Keratinocyte (primary cell): Measurements from ENCODE around the gene ERICH6. TPM values are rescaled to one million over a fixed set of nuclear protein-coding genes. Genes with fewer than 3 reads are reported as not detected.

ENCODE experiments used
- DNase-seq: peaks from one replicate; pipeline ENCODE4 v3.0.0-alpha.2; 2011; ENCODE audit warnings: low read depth, missing footprints, low spot score
- FAIRE-seq: peaks from 2 replicates; lab custom pipeline; 2011; peaks lifted over from hg19 to GRCh38; lab: Jason Lieb, UNC
- H2AFZ ChIP-seq: 2 replicates; pipeline ENCODE4 v1.6.0; 2012; ENCODE audit warnings: low read length, control low read depth, inconsistent platforms; ENCODE audit not compliant: control insufficient read depth
- H3K27ac ChIP-seq: 2 replicates; pipeline ENCODE4 v1.5.1; 2011; ENCODE audit warnings: low read length; ENCODE audit not compliant: control insufficient read depth, insufficient read depth
- H3K27me3 ChIP-seq: 3 replicates; pipeline ENCODE4 v1.6.0; 2011; ENCODE audit warnings: low read length; ENCODE audit not compliant: control insufficient read depth, insufficient read depth; ENCODE audit errors: extremely low read depth
- H3K36me3 ChIP-seq, 2 experiments: 2 replicates in 1 of 2; 3 replicates in 1 of 2; pipeline ENCODE4 v1.5.1; 2011; ENCODE audit warnings: low read length in 2 of 2, mild to moderate bottlenecking in 1 of 2; ENCODE audit not compliant: control insufficient read depth in 2 of 2, insufficient read depth in 2 of 2; ENCODE audit errors: extremely low read depth in 1 of 2
- H3K4me1 ChIP-seq: 3 replicates; pipeline ENCODE4 v1.5.1; 2011; ENCODE audit warnings: low read length; ENCODE audit not compliant: control insufficient read depth, insufficient read depth; ENCODE audit errors: extremely low read depth
- H3K4me2 ChIP-seq: 3 replicates; pipeline ENCODE4 v1.6.0; 2011; ENCODE audit warnings: low read depth, low read length; ENCODE audit not compliant: control insufficient read depth, insufficient read depth; ENCODE audit errors: extremely low read depth
- H3K4me3 ChIP-seq, 3 experiments: fragments of 200-600 bp in 1 of 3; sonication (generic) in 1 of 3; 2 replicates in 2 of 3; 3 replicates in 1 of 3; pipeline ENCODE4 v1.5.1; 2011 to 2016; ENCODE audit warnings: low read length in 3 of 3, mild to moderate bottlenecking in 3 of 3, control low read depth in 2 of 3, inconsistent platforms in 1 of 3, low read depth in 1 of 3, mixed read lengths in 1 of 3, mixed run types in 1 of 3, moderate library complexity in 1 of 3; ENCODE audit not compliant: control insufficient read depth in 2 of 3, insufficient read depth in 2 of 3; ENCODE audit errors: extremely low read depth in 1 of 3
- H3K79me2 ChIP-seq: 2 replicates; pipeline ENCODE4 v1.6.0; 2012; ENCODE audit warnings: low read length; ENCODE audit not compliant: control insufficient read depth, insufficient read depth
- H3K9ac ChIP-seq: 3 replicates; pipeline ENCODE4 v1.6.0; 2011; ENCODE audit warnings: low read length; ENCODE audit not compliant: control insufficient read depth, insufficient read depth; ENCODE audit errors: extremely low read depth
- H3K9me1 ChIP-seq: 3 replicates; pipeline ENCODE4 v1.6.0; 2011; ENCODE audit warnings: low read length; ENCODE audit not compliant: control insufficient read depth, insufficient read depth; ENCODE audit errors: extremely low read depth
- H3K9me3 ChIP-seq: 2 replicates; pipeline ENCODE4 v1.5.1; 2012; ENCODE audit warnings: low read depth, low read length; ENCODE audit not compliant: control insufficient read depth
- H4K20me1 ChIP-seq: 3 replicates; pipeline ENCODE4 v1.6.0; 2011; ENCODE audit warnings: low read length; ENCODE audit not compliant: control insufficient read depth, insufficient read depth; ENCODE audit errors: extremely low read depth
- CTCF ChIP-seq, 3 experiments: IDR thresholded peaks in 1 of 3; conservative IDR thresholded peaks in 1 of 3; optimal IDR thresholded peaks in 1 of 3; 2 replicates in 2 of 3; 3 replicates in 1 of 3; pipeline versions ENCODE3 to v1.5.1; 2011; ENCODE audit warnings: low read length in 3 of 3, mild to moderate bottlenecking in 3 of 3, moderate library complexity in 2 of 3, control low read depth in 1 of 3, inconsistent platforms in 1 of 3; ENCODE audit not compliant: insufficient read depth in 2 of 3; ENCODE audit errors: extremely low read depth in 1 of 3
- EZH2 ChIP-seq: IDR thresholded peaks from one replicate; pipeline ENCODE4 v1.6.1; 2012; ENCODE audit warnings: inconsistent platforms, mild to moderate bottlenecking, low read length, moderate library complexity
- dilution Hi-C: fragments of 300-500 bp; cut with MboI; formaldehyde crosslinking; loops from one replicate; pipeline ENCODE4 v1.7.0; 2020; ENCODE audit warnings: low sequenced_read_pairs; ENCODE audit not compliant: extremely low pct_ligation_motif_present
- polyA plus RNA-seq, 5 experiments: library from polyadenylated mRNA; depleted of rRNA in 3 of 5; stranded (reverse) in 3 of 5; stranded (forward) in 1 of 5; unstranded in 1 of 5; fragments of >200 nt; gene quantifications; 1 replicate in 1 of 5; 2 replicates in 3 of 5; 3 replicates in 1 of 5; pipeline versions ENCODE4 v1.2.1 to v1.2.3, GENCODE V29; 2011 to 2012; ENCODE audit warnings: missing spikeins in 2 of 5, low read depth in 1 of 5, low replicate concordance in 1 of 5

Gene ERICH6
- polyA plus RNA-seq, 1 donor (not counting 4 experiments of a cell fraction or from before 2014, with no cell fraction given) = 0.03 TPM

GRCh38 chr3:150738688-150739087 is 35.0 kb upstream of the ERICH6 start:
- Histone ChIP-seq H3K36me3 (peaks cover 12 to 14% of the 10 kb centered on the region in 2 experiments), H3K27me3 (no peaks in the 10 kb centered on the region), H3K9me3 (no peaks in the 10 kb centered on the region), H2AFZ (no peak overlapping the region), H4K20me1 (no peaks in the 10 kb centered on the region), H3K27ac (peak overlapping the region; percentile 70), H3K4me1 (peaks cover 53% of the 10 kb centered on the region), H3K9ac (peak overlapping the region; percentile 11), H3K9me1 (no peaks in the 10 kb centered on the region), H3K4me3 (no peak overlapping the region), H3K79me2 (peaks cover 27% of the 10 kb centered on the region), H3K4me2 (peak overlapping the region; percentile 44)
- dilution Hi-C loops = no loop called here
- no peak for DNase-seq
- FAIRE-seq = no peak
- TF ChIP-seq EZH2 (no peak), CTCF (optimal IDR thresholded peaks at IDR 0.05 in 1 of 3, IDR thresholded peaks at IDR 0.05 in 1 of 3, conservative IDR thresholded peaks at IDR 0.05 in 1 of 3; ENCODE audit: extremely low read depth in 1 of 3, insufficient read depth in 2 of 3, low read length in 3 of 3) (no peak)

- peak overlapping the region; percentile 11 for H3K9ac ChIP-seq
- peaks cover 24% of the 10 kb centered on the region for H3K79me2 ChIP-seq
- peaks cover 12 to 14% of the 10 kb centered on the region in 2 experiments for H3K36me3 ChIP-seq
- peak overlapping the region; percentile 70 for H3K27ac ChIP-seq
- no peak overlapping the region for H2AFZ ChIP-seq
- no peaks in the 10 kb centered on the region for H3K9me3 ChIP-seq
- no peaks in the 10 kb centered on the region for H3K27me3 ChIP-seq
- H3K4me1 ChIP-seq = peaks cover 54% of the 10 kb centered on the region
- dilution Hi-C loops = no loop called here
- peak; percentile 58 for DNase-seq
- H4K20me1 ChIP-seq = no peaks in the 10 kb centered on the region
- peak; percentile 83 for FAIRE-seq
- TF ChIP-seq EZH2 = no peak
- TF ChIP-seq CTCF (optimal IDR thresholded peaks at IDR 0.05 in 1 of 3, IDR thresholded peaks at IDR 0.05 in 1 of 3, conservative IDR thresholded peaks at IDR 0.05 in 1 of 3; ENCODE audit: extremely low read depth in 1 of 3, insufficient read depth in 2 of 3, low read length in 3 of 3) = no peak
- peak overlapping the region; percentile 44 for H3K4me2 ChIP-seq
- H3K9me1 ChIP-seq = no peaks in the 10 kb centered on the region
- H3K4me3 ChIP-seq = no peak overlapping the region
Observed at GRCh38 chr3:150737874-150738679, 34.4 kb upstream of the ERICH6 start.
